SK-N-SH (cell line): ENCODE measurements around the gene SRGAP3. TPM values are rescaled to one million over a fixed set of nuclear protein-coding genes. Genes with fewer than 3 reads are reported as not detected.

Experiments
- CTCF ChIA-PET: fragments of 300-600, 350-600 bp; formaldehyde crosslinking; extraction: SDS; loops from one replicate; lab custom pipeline; 2021; lab: Yijun Ruan, JAX
- POLR2A ChIA-PET: fragments of 350-600 bp; sonication (Branson Sonifier 250); formaldehyde crosslinking; extraction: SDS; loops from one replicate; lab custom pipeline; 2020; ENCODE audit warnings: antibody characterized with exemption, inconsistent platforms; lab: Yijun Ruan, JAX
- DNase-seq: peaks from one replicate; pipeline ENCODE4 v3.0.0; 2012
- H2AFZ ChIP-seq: fragments of 200-600 bp; sonication (generic); 2 replicates; pipeline ENCODE4 v1.8.1; 2016; ENCODE audit warnings: antibody characterized with exemption, mild to moderate bottlenecking, low read depth
- H3F3A ChIP-seq: fragments of 200-600 bp; sonication (generic); replicated peaks from 2 replicates; pipeline ENCODE3; 2016; ENCODE audit warnings: antibody characterized with exemption, mild to moderate bottlenecking; ENCODE audit not compliant: insufficient read depth
- H3K27ac ChIP-seq, 2 experiments: fragments of 200-500 bp in 1 of 2; fragments of 200-600 bp in 1 of 2; sonication (Bioruptor generic) in 1 of 2; sonication (generic), shearing (Covaris generic) in 1 of 2; 2 replicates each; pipeline versions ENCODE4 v1.5.1 to v1.6.1; 2014 to 2016; ENCODE audit warnings: low read depth in 2 of 2, inconsistent platforms in 1 of 2, low read length in 1 of 2, mild to moderate bottlenecking in 1 of 2, mixed read lengths in 1 of 2
- H3K27me3 ChIP-seq: fragments of 200-600 bp; sonication (generic), shearing (Covaris generic); 2 replicates; pipeline ENCODE4 v1.6.1; 2016; ENCODE audit warnings: mixed run types; ENCODE audit not compliant: insufficient read depth
- H3K36me3 ChIP-seq, 2 experiments: fragments of 200-500 bp in 1 of 2; fragments of 200-600 bp in 1 of 2; sonication (Bioruptor generic) in 1 of 2; sonication (generic) in 1 of 2; replicated peaks in 1 of 2; 2 replicates each; pipeline versions ENCODE3 to v1.5.1; 2014 to 2016; ENCODE audit warnings: low read length in 1 of 2, mild to moderate bottlenecking in 1 of 2; ENCODE audit not compliant: insufficient read depth in 2 of 2, control insufficient read depth in 1 of 2
- H3K4me1 ChIP-seq, 2 experiments: fragments of 200-500 bp in 1 of 2; fragments of 200-600 bp in 1 of 2; sonication (Bioruptor generic) in 1 of 2; sonication (generic), shearing (Covaris generic) in 1 of 2; 2 replicates each; pipeline versions ENCODE4 v1.5.1 to v1.6.1; 2014 to 2016; ENCODE audit warnings: low read depth in 1 of 2, low read length in 1 of 2, mixed run types in 1 of 2; ENCODE audit not compliant: insufficient read depth in 2 of 2, control insufficient read depth in 1 of 2
- H3K4me2 ChIP-seq: fragments of 200-600 bp; sonication (generic), shearing (Covaris generic); 2 replicates; pipeline ENCODE4 v1.6.1; 2017; ENCODE audit warnings: mixed run types
- H3K4me3 ChIP-seq, 2 experiments: fragments of 200-500 bp in 1 of 2; fragments of 200-600 bp in 1 of 2; sonication (Bioruptor generic) in 1 of 2; sonication (generic), shearing (Covaris generic) in 1 of 2; 2 replicates each; pipeline versions ENCODE4 v1.5.1 to v1.8.1; 2014 to 2016; ENCODE audit warnings: low read depth in 2 of 2, inconsistent platforms in 1 of 2, low read length in 1 of 2, mild to moderate bottlenecking in 1 of 2, mixed read lengths in 1 of 2, moderate library complexity in 1 of 2
- H3K79me2 ChIP-seq: fragments of 200-600 bp; sonication (generic); 2 replicates; pipeline ENCODE4 v1.8.1; 2017; ENCODE audit warnings: mild to moderate bottlenecking; ENCODE audit not compliant: insufficient read depth
- H3K9ac ChIP-seq: fragments of 200-600 bp; sonication (generic); 2 replicates; pipeline ENCODE4 v1.6.1; 2017; ENCODE audit warnings: mixed run types
- H3K9me2 ChIP-seq: fragments of 200-600 bp; sonication (generic); 2 replicates; pipeline ENCODE4 v1.6.1; 2017; ENCODE audit warnings: mixed run types
- H3K9me3 ChIP-seq: fragments of 200-600 bp; sonication (generic); 2 replicates; pipeline ENCODE4 v1.6.1; 2017; ENCODE audit warnings: mixed run types, mild to moderate bottlenecking, moderate library complexity
- H4K20me1 ChIP-seq: fragments of 200-600 bp; sonication (generic); 2 replicates; pipeline ENCODE4 v1.6.1; 2017; ENCODE audit warnings: mild to moderate bottlenecking, mixed run types; ENCODE audit not compliant: insufficient read depth
- CHD2 ChIP-seq: fragments of 150-350 bp; IDR thresholded peaks from 2 replicates; pipeline ENCODE4 v1.6.1; 2018; ENCODE audit warnings: low read length; ENCODE audit not compliant: partially characterized antibody
- EP300 ChIP-seq, 2 experiments: IDR thresholded peaks; 2 replicates each; pipeline versions ENCODE4 v1.4.0 to v1.6.1; 2012; ENCODE audit warnings: borderline replicate concordance in 1 of 2, low read depth in 1 of 2, low read length in 1 of 2
- FOXJ3 ChIP-seq: sonication (generic); formaldehyde crosslinking; IDR thresholded peaks from 2 replicates; pipeline ENCODE4 v1.5.1; 2020; ENCODE audit warnings: mild to moderate bottlenecking, missing genetic modification reagents
- FOXM1 ChIP-seq: IDR thresholded peaks from 2 replicates; pipeline ENCODE4 v1.4.0; 2012; ENCODE audit warnings: low read depth, mild to moderate bottlenecking
- GATA2 ChIP-seq: sonication (generic); formaldehyde crosslinking; IDR thresholded peaks from 2 replicates; pipeline ENCODE4 v1.5.0; 2020; ENCODE audit warnings: mild to moderate bottlenecking, missing genetic modification reagents
- IRF3 ChIP-seq: fragments of 150-350 bp; IDR thresholded peaks from 2 replicates; pipeline ENCODE4 v1.6.1; 2016; ENCODE audit warnings: mild to moderate bottlenecking, low read depth, low read length
- JUND ChIP-seq: IDR thresholded peaks from 2 replicates; pipeline ENCODE4 v1.4.0; 2012
- MAX ChIP-seq: IDR thresholded peaks from 2 replicates; pipeline ENCODE4 v1.4.0; 2012; ENCODE audit warnings: low read depth
- MXI1 ChIP-seq: IDR thresholded peaks from 2 replicates; pipeline ENCODE4 v1.6.1; 2012; ENCODE audit warnings: mild to moderate bottlenecking, low read depth, low read length, improper control_type of control experiment
- NFIC ChIP-seq: IDR thresholded peaks from 2 replicates; pipeline ENCODE4 v1.4.0; 2012; ENCODE audit warnings: borderline replicate concordance
- POLR2AphosphoS5 ChIP-seq: IDR thresholded peaks from 2 replicates; pipeline ENCODE4 v1.6.1; 2012; ENCODE audit warnings: low read depth, low read length
- RAD21 ChIP-seq: IDR thresholded peaks from 2 replicates; pipeline ENCODE4 v1.6.1; 2012; ENCODE audit warnings: mild to moderate bottlenecking, low read length
- RCOR1 ChIP-seq: fragments of 150-350 bp; IDR thresholded peaks from 2 replicates; pipeline ENCODE4 v1.6.1; 2017; ENCODE audit warnings: antibody characterized with exemption, low read length
- REST ChIP-seq: IDR thresholded peaks from 2 replicates; pipeline ENCODE4 v1.6.1; 2012; ENCODE audit warnings: mild to moderate bottlenecking, low read depth, low read length, moderate library complexity
- RFX5 ChIP-seq: IDR thresholded peaks from 2 replicates; pipeline ENCODE4 v1.6.1; 2012; ENCODE audit warnings: mild to moderate bottlenecking, improper control_type of control experiment, low read length
- SIN3A ChIP-seq: IDR thresholded peaks from 2 replicates; pipeline ENCODE4 v1.6.1; 2012; ENCODE audit warnings: low read depth, mild to moderate bottlenecking, low read length, moderate library complexity, borderline replicate concordance
- SMC3 ChIP-seq: IDR thresholded peaks from 2 replicates; pipeline ENCODE4 v1.6.1; 2012; ENCODE audit warnings: low read depth, low read length, improper control_type of control experiment
- TCF12 ChIP-seq: IDR thresholded peaks from 2 replicates; pipeline ENCODE4 v1.4.0; 2012
- ZBTB33 ChIP-seq: IDR thresholded peaks from 2 replicates; pipeline ENCODE4 v1.4.0; 2012; ENCODE audit warnings: low read depth, borderline replicate concordance
- WGBS: methylation state at CpG from one replicate; pipeline ENCODE4 v1.1.6; 2017; ENCODE audit warnings: low lambda C conversion rate; 5-methylcytosine and 5-hydroxymethylcytosine counted together
- polyA plus RNA-seq, 3 experiments: library from polyadenylated mRNA; depleted of rRNA; stranded (reverse); fragments of >200 nt; gene quantifications; 2 replicates each; pipeline ENCODE4 v1.2.3, GENCODE V29; 2012

SRGAP3 gene
- polyA plus RNA-seq, 1 of the 3 experiments (the other 2 are of a cell fraction) = 2.8 TPM

- Histone ChIP-seq H3F3A (no peaks in the 10 kb centered on the region), H3K27ac (no peak overlapping the region), H3K4me1 (no peaks in the 10 kb centered on the region), H2AFZ (no peak overlapping the region), H3K27me3 (no peaks in the 10 kb centered on the region; the same call in 1 of the 2 replicates), H3K36me3 (no peaks in the 10 kb centered on the region), H4K20me1 (no peaks in the 10 kb centered on the region), H3K4me2 (no peak overlapping the region), H3K9me2 (no peaks in the 10 kb centered on the region), H3K4me3 (no peak overlapping the region), H3K79me2 (no peaks in the 10 kb centered on the region), H3K9ac (no peak overlapping the region), H3K9me3 (no peaks in the 10 kb centered on the region)
- TF ChIP-seq ZBTB33 (no peak), REST (no peak), JUND (no peak), FOXJ3 (CRISPR knock-in tag) (no peak), NFIC (no peak), RFX5 (no peak), IRF3 (no peak), GATA2 (CRISPR knock-in tag) (no peak), POLR2AphosphoS5 (no peak), RCOR1 (no peak), SIN3A (no peak), TCF12 (no peak), EP300 (IDR thresholded peaks at IDR 0.05; ENCODE audit: borderline replicate concordance in 1 of 2, low read depth in 1 of 2, low read length in 1 of 2) (no peak), SMC3 (no peak), MXI1 (no peak), RAD21 (no peak), FOXM1 (no peak), CHD2 (no peak), MAX (no peak)
- ChIA-PET CTCF (interaction anchor here (0.7 to 1.6 kb wide), 2 partner anchors 130 to 184 kb away, joined by 4 to 5 read pairs; no protein-coding TSS in a partner anchor), POLR2A (no interaction called here)
- 68% methylated on average over 2 of the region's 2 CpGs for WGBS
- DNase-seq = no peak
These were observed 131.2 kb downstream of the SRGAP3 start for GRCh38 chr3:9118222-9118621.
